ENCODE results near the gene TMEM267.
"Not testable (repeated sequence)": the region's sequence is repeated elsewhere in the genome, so short reads cannot be mapped to it uniquely, and the experiment has no call there.

TMEM267 gene

DNA sequence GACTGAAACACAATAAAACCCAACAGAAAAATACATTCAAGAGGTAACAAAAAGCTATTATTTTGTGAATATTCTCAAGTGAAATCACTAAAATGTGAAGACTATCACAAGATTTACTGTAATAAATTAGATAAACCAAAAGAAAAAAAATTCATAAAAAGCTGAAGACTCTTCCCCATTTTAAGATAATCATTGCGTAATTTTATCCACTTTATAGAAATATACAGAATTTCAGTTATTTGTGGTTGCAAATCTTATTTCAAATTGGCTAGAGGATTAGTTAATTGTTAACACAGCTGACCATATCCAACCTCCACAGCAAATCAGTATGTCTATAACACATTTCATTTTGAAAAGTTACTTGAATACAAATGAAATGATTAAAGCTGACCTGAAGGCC, 7.7 kb upstream of the TMEM267 start:
- no peak overlapping the region for H3K4me3 ChIP-seq (ENCODE audit: low read length)
- no peaks in the 10 kb centered on the region for H3K9me3 ChIP-seq (ENCODE audit: control insufficient read depth, low read depth, low read length)
- no peak overlapping the region for H3K9ac ChIP-seq (ENCODE audit: low read length)
- no peak overlapping the region for H3K27ac ChIP-seq (ENCODE audit: low read length)
- peaks cover 29% of the 10 kb centered on the region for H3K36me3 ChIP-seq (ENCODE audit: control insufficient read depth, low read depth, low read length)
- H3K27me3 ChIP-seq (ENCODE audit: control insufficient read depth, insufficient read depth, low read length): no peaks in the 10 kb centered on the region
- H3K4me1 ChIP-seq (ENCODE audit: control insufficient read depth, low read depth, low read length): no peaks in the 10 kb centered on the region

DNA sequence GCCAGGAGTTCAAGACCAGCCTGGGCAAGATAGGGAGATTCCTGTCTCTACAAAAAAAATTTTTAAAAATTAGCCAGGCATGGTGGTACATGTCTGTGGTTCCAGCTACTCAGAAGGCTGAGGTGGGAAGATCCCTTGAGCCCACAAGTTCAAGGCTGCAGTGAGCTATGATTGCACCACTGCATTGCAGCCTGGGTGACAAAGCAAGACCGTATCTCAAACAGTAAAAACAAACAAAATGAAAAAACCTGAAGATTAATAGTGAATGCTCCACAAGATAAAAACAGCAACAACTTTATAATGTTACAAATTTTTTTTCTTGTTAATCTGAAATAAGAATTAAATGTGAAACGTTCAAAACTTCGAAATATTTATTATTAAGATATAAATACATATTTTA, 2.7 kb upstream of the TMEM267 start:
- peaks cover 10% of the 10 kb centered on the region for H3K4me1 ChIP-seq (ENCODE audit: control insufficient read depth, low read depth, low read length)
- H3K36me3 ChIP-seq (ENCODE audit: control insufficient read depth, low read depth, low read length): peaks cover 24% of the 10 kb centered on the region
- H3K27me3 ChIP-seq (ENCODE audit: control insufficient read depth, insufficient read depth, low read length): no peaks in the 10 kb centered on the region
- H3K4me3 ChIP-seq (ENCODE audit: low read length): no peak overlapping the region
- H3K9ac ChIP-seq (ENCODE audit: low read length): no peak overlapping the region
- no peak overlapping the region for H3K27ac ChIP-seq (ENCODE audit: low read length)
- no peaks in the 10 kb centered on the region for H3K9me3 ChIP-seq (ENCODE audit: control insufficient read depth, low read depth, low read length)

DNA sequence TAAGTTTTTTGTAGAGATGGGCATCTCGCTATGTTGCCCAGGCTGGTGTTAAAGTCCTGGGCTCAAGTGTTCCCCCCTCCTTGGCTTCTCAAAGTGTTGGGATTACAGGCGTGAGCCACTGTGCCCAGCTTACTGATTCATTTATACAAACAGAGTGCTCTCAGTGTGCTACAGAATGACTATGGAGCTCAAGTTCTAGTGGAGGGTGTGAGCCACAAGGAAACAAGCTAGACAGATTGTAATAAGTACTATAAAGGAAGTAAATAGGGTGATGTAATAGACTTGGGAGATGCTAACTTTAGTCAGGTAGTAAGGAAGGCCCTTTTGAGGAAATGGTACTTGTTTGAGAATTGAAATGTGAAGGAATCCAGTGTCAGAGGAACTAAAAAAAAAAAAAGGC, 1.7 kb upstream of the TMEM267 start:
- no peak overlapping the region for H3K9ac ChIP-seq (ENCODE audit: low read length)
- H3K36me3 ChIP-seq (ENCODE audit: control insufficient read depth, low read depth, low read length): peaks cover 17% of the 10 kb centered on the region
- H3K27ac ChIP-seq (ENCODE audit: low read length): no peak overlapping the region
- no peak overlapping the region for H3K4me3 ChIP-seq (ENCODE audit: low read length)
- H3K27me3 ChIP-seq (ENCODE audit: control insufficient read depth, insufficient read depth, low read length): no peaks in the 10 kb centered on the region
- H3K9me3 ChIP-seq (ENCODE audit: control insufficient read depth, low read depth, low read length): no peaks in the 10 kb centered on the region
- peaks cover 10% of the 10 kb centered on the region for H3K4me1 ChIP-seq (ENCODE audit: control insufficient read depth, low read depth, low read length)

DNA sequence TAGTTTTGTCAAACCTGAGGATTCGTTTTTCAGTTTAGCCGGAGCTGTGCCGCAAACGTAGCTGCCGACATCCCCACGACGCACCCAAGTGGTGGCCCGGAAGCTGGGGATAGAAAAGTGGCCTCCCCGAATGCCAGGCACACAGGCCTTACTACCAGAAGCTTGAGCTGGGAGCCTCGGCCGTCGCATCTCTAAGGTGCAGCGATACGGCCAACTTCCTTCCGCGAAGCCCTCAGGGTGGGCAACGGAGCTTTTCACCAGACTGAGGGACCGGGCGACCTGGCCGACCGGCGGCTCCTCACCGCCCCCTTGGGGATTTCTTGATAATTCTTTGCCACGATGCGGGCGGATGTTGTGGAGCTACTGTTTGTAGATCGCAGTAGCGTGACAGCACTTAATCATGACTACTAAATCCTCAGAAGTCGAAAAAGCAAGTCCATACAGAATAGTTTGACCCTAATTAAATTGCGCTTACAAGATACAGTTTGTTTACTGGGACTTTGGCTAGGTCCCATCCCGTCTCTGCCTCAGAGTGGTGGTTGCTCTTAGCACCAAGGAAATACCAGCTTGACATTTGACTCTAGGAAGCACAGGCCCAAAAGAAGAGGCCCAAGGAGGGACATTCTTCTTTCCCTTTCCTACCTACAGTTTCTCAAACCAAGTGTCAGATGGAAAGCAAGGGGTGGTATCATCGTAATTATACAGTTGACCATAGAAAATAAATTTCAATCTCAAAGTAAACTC, 613 bp upstream of the TMEM267 start:
- Histone ChIP-seq H3K36me3 (ENCODE audit: control insufficient read depth, low read depth, low read length) (peaks cover 6% of the 10 kb centered on the region), H3K9ac (ENCODE audit: low read length) (peak overlapping the region; percentile 83), H3K4me3 (ENCODE audit: low read length) (peak overlapping the region; percentile 77), H3K4me1 (ENCODE audit: control insufficient read depth, low read depth, low read length) (peaks cover 10% of the 10 kb centered on the region), H3K27ac (ENCODE audit: low read length) (peak overlapping the region; percentile 61), H3K27me3 (ENCODE audit: control insufficient read depth, insufficient read depth, low read length) (no peaks in the 10 kb centered on the region), H3K9me3 (ENCODE audit: control insufficient read depth, low read depth, low read length) (no peaks in the 10 kb centered on the region)

DNA sequence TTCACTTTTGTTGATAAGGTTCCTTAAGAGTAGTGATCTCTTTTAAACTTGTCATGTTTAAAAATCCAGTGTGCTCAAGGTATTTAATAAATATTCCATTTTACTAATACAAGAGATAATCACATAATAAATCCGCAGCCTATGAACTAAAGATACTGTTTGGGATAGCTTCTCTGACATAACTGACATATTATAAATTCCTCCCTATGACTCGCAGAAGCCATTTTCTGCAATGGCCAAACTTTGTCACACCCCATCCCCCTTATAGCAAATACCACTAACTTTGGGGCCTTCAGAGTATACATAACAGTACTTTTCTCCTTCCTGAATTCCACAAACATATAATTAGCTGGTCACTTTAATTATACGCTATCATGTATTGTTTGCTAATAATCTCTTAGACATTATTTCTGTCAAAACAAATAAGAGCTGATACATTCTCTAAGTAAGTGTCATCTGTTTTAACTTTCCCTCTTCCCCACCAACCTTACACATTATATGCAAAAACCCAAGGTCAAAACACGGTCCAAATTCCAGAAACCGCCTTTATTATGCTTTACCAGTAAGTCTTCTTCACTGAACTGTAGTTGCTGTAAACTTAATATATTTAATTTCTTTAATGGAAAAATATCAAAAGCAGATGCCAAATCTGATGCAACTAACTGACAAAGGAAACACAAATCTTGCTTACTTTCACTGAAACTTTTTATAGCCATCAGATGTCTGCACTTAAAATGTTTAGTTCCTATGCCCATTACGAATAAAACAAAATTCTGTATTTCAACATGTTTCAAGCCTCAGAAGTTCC, 971 bp downstream of the TMEM267 start:
- peaks cover 10% of the 10 kb centered on the region for H3K4me1 ChIP-seq (ENCODE audit: control insufficient read depth, low read depth, low read length)
- H3K9ac ChIP-seq (ENCODE audit: low read length): peak overlapping the region; percentile 83
- H3K9me3 ChIP-seq (ENCODE audit: control insufficient read depth, low read depth, low read length): no peaks in the 10 kb centered on the region
- H3K27me3 ChIP-seq (ENCODE audit: control insufficient read depth, insufficient read depth, low read length): no peaks in the 10 kb centered on the region
- H3K27ac ChIP-seq (ENCODE audit: low read length): no peak overlapping the region
- H3K36me3 ChIP-seq (ENCODE audit: control insufficient read depth, low read depth, low read length): peaks cover under 1% of the 10 kb centered on the region
- H3K4me3 ChIP-seq (ENCODE audit: low read length): peak overlapping the region; percentile 77

DNA sequence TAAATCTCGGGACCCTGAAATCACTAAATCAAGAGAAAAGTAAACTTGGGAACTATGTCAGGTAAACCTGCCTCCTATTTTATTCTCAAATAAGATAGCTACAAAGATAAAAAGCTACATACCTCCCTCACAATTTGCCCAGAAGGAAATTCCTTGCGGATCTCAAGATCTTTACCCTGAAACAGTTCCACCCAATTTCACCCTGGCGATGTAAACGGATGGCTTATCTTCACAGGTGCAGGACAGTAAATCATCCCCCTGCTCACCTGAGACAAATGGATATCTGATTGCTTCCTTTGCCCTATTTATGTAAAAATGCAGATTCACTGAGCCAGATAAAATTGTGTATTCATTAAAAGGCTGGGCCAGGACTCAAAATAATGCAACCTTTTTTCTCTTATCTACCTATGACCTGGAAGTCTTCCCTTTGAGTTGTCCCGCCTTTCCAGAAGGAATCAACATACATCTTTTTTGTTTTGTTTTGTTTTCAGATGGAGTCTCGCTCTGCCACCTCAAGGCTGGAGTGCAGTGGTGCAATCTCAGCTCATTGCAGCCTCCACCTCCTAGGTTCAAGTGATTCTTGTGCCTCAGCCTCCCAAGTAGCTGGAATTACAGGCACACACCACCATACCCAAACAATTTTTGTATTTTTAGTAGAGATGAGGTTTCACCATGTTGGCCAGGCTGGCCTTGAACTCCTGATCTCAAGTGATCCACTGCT, 13.8 kb downstream of the TMEM267 start:
- Histone ChIP-seq H3K9me3 (ENCODE audit: control insufficient read depth, low read depth, low read length) (no peaks in the 10 kb centered on the region), H3K9ac (ENCODE audit: low read length) (no peak overlapping the region), H3K27ac (ENCODE audit: low read length) (no peak overlapping the region), H3K4me1 (ENCODE audit: control insufficient read depth, low read depth, low read length) (no peaks in the 10 kb centered on the region), H3K36me3 (ENCODE audit: control insufficient read depth, low read depth, low read length) (no peaks in the 10 kb centered on the region), H3K27me3 (ENCODE audit: control insufficient read depth, insufficient read depth, low read length) (no peaks in the 10 kb centered on the region), H3K4me3 (ENCODE audit: low read length) (no peak overlapping the region)

DNA sequence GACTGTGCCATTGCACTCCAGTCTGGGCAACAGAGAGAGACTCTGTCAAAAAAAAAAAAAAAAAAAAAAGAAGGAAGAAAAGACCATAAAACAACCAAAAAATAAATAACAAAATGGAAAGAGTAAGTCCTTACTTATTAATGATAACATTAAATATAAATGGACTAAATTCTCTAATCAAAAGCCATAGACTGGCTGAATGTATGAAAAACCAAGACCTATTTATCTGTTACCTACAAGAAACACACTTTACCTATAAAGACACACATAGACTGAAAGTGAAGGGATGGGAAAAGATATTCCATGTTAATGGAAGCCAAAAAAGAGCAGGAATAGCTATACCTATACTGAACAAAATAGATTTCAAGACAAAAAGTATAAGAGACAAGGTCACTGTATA, 16.6 kb downstream of the TMEM267 start:
- no peak overlapping the region for H3K27ac ChIP-seq (ENCODE audit: low read length)
- no peak overlapping the region for H3K9ac ChIP-seq (ENCODE audit: low read length)
- H3K9me3 ChIP-seq (ENCODE audit: control insufficient read depth, low read depth, low read length): no peaks in the 10 kb centered on the region

DNA sequence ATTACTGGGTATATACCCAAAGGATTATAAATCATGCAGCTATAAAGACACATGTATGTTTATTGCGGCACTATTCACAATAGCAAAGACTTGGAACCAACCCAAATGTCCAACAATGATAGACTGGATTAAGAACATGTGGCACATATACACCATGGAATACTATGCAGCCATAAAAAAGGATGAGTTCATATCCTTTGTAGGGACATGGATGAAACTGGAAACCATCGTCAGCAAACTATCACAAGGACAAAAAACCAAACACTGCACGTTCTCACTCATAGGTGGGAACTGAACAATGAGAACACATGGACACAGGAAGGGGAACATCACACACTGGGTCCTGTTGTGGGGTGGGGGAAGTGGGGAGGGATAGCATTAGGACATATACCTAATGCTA, 18.2 kb downstream of the TMEM267 start:
- not testable (repeated sequence) for H3K4me3 ChIP-seq (ENCODE audit: low read length); H3K36me3 ChIP-seq (ENCODE audit: control insufficient read depth, low read depth, low read length); H3K4me1 ChIP-seq (ENCODE audit: control insufficient read depth, low read depth, low read length); H3K27ac ChIP-seq (ENCODE audit: low read length); H3K27me3 ChIP-seq (ENCODE audit: control insufficient read depth, insufficient read depth, low read length); H3K9me3 ChIP-seq (ENCODE audit: control insufficient read depth, low read depth, low read length); H3K9ac ChIP-seq (ENCODE audit: low read length)

More for the DNA sequence above, 16.6 kb downstream of the TMEM267 start:
- no peak overlapping the region for H3K4me3 ChIP-seq (ENCODE audit: low read length)
- H3K4me1 ChIP-seq (ENCODE audit: control insufficient read depth, low read depth, low read length): no peaks in the 10 kb centered on the region
- H3K27me3 ChIP-seq (ENCODE audit: control insufficient read depth, insufficient read depth, low read length): no peaks in the 10 kb centered on the region
- H3K36me3 ChIP-seq (ENCODE audit: control insufficient read depth, low read depth, low read length): no peaks in the 10 kb centered on the region

DNA sequence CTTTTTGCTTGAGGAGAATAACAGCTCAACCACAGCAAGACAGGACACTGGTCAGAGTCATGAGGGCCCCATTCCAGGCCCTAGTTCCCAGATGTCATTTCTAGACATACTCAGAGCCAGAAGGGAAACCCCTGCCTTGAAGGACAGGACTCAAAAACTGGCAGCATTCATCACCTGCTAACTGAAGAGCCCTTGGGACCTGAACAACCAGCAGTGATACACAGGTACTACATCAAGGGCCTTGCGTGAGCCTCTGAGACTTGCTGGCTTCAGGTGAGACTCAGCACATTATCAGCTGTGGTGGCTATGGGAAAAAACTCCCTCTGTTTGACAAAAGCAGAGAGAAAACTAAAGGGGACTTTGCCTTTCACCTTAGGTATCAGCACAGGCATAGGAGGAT, 22.6 kb downstream of the TMEM267 start:
- Histone ChIP-seq H3K27me3 (ENCODE audit: control insufficient read depth, insufficient read depth, low read length) (no peaks in the 10 kb centered on the region), H3K4me3 (ENCODE audit: low read length) (no peak overlapping the region), H3K4me1 (ENCODE audit: control insufficient read depth, low read depth, low read length) (no peaks in the 10 kb centered on the region), H3K27ac (ENCODE audit: low read length) (no peak overlapping the region), H3K9me3 (ENCODE audit: control insufficient read depth, low read depth, low read length) (peaks cover 6% of the 10 kb centered on the region), H3K9ac (ENCODE audit: low read length) (no peak overlapping the region), H3K36me3 (ENCODE audit: control insufficient read depth, low read depth, low read length) (no peaks in the 10 kb centered on the region)

DNA sequence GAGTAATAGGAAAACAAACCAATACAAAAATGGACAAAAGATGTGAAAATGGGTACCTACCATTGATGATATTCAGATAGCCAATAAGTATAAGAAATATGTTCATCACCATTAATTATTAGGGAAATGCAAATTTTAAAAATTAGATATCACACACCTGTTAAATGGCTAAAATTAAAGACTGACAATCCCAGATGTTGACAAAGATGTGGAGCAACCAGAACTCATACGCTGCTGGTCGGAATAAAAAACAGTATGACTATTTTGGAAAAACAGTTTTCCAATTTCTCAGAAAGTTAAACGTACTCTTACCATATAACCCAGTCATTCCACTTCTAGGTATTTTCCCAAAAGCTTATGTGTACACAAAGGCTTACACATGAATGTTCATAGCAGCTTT, 27.1 kb downstream of the TMEM267 start:
- Histone ChIP-seq H3K36me3 (ENCODE audit: control insufficient read depth, low read depth, low read length) (no peaks in the 10 kb centered on the region), H3K27ac (ENCODE audit: low read length) (no peak overlapping the region), H3K27me3 (ENCODE audit: control insufficient read depth, insufficient read depth, low read length) (no peaks in the 10 kb centered on the region), H3K4me1 (ENCODE audit: control insufficient read depth, low read depth, low read length) (no peaks in the 10 kb centered on the region), H3K9ac (ENCODE audit: low read length) (no peak overlapping the region), H3K9me3 (ENCODE audit: control insufficient read depth, low read depth, low read length) (peaks cover 6% of the 10 kb centered on the region), H3K4me3 (ENCODE audit: low read length) (no peak overlapping the region)

DNA sequence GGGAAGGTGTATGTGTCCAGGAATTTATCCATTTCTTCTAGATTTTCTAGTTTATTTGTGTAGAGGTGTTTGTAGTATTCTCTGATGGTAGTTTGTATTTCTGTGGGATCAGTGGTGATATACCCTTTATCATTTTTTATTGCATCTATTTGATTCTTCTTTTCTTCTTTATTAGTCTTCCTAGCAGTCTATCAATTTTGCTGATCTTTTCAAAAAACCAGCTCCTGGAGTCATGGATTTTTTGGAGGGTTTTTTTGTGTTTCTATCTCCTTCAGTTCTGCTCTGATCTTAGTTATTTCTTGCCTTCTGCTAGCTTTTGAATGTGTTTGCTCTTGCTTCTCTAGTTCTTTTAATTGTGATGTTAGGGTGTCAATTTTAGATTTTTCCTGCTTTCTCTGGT, 42.1 kb downstream of the TMEM267 start:
- H3K27me3 ChIP-seq (ENCODE audit: control insufficient read depth, insufficient read depth, low read length); H3K9ac ChIP-seq (ENCODE audit: low read length); H3K36me3 ChIP-seq (ENCODE audit: control insufficient read depth, low read depth, low read length); H3K9me3 ChIP-seq (ENCODE audit: control insufficient read depth, low read depth, low read length); H3K27ac ChIP-seq (ENCODE audit: low read length); H3K4me1 ChIP-seq (ENCODE audit: control insufficient read depth, low read depth, low read length); H3K4me3 ChIP-seq (ENCODE audit: low read length): not testable (repeated sequence)
